Measurements from ENCODE around the gene TNNT2.

- TF ChIP-seq POLR2A (IDR thresholded peaks at IDR 0.05) (no peak), CTCF (IDR thresholded peaks at IDR 0.05) (no peak)
Observed at GRCh38 chr1:201420608-201421002, 43.1 kb upstream of the TNNT2 start.

Data from esophagus squamous epithelium (tissue), 4 donors.